Stimulated activated effector memory CD8-positive, alpha-beta T cell treated with anti-CD3 and anti-CD28 coated beads, Interleukin-12 subunit alpha, Interleukin-12 subunit beta, amount 100 ng/mL, for 72 hours (primary cell): ENCODE measurements around the gene SPRN.
"Not testable (repeated sequence)": the region's sequence is repeated elsewhere in the genome, so short reads cannot be mapped to it uniquely, and the experiment has no call there.

ENCODE experiments used
- ATAC-seq: fragments of 150-1000 bp; cut with Tn5 transposase; 2 replicates; pipeline ENCODE4 v1.10.0; 2021
- DNase-seq, 2 donors: peaks; one replicate each; pipeline ENCODE4 v3.0.0; 2021 to 2022; ENCODE audit warnings: low spot score in 2 of 2
- H3K27ac Mint-ChIP-seq: one replicate; pipeline ENCODE4 v1.8.0; 2022; ENCODE audit warnings: mild to moderate bottlenecking, mixed read lengths
- H3K36me3 Mint-ChIP-seq: one replicate; pipeline ENCODE4 v1.8.0; 2022; ENCODE audit warnings: mild to moderate bottlenecking, mixed read lengths
- H3K4me1 Mint-ChIP-seq: one replicate; pipeline ENCODE4 v1.8.0; 2022; ENCODE audit warnings: mixed read lengths
- H3K4me3 Mint-ChIP-seq: one replicate; pipeline ENCODE4 v1.8.0; 2022; ENCODE audit warnings: mild to moderate bottlenecking, mixed read lengths
- H3K9me3 Mint-ChIP-seq: one replicate; pipeline ENCODE4 v1.8.0; 2022; ENCODE audit warnings: mixed read lengths

SPRN gene

DNA sequence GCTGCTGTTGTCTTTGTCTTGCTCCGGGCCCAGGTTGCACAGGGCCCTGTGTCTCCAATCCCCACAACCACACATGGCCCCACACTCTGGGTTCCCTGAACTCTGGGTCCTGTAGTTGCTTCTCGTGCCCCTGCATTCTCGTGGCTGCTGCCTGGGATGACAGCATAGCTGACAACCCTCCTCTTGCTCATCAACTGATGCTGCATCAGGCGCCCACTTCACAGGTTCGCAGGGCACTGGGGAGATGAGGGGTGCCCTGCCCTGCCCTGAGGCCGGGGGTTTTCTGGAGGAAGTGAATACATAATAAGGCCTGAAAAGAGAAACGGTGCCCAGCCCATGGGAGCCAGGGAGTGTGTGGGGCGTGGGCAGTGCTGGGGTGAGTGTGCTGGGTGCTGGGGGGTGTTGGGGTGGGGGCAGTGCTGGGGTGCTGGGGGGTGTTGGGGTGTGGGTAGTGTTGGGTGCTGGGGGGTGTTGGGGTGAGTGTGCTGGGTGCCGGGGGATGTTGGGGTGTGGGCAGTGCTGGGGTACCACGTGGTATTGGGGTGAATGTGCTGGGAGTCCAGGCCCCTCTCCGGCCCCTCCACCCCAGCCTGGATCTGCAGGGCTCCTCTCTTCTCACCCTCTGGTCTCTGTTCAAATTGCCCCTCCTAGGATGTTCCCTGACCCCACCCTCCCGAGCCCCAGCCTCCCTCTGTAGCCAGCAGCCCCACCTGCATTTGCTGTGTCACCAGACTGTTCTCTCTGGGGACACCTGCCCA lies 32.5 kb downstream of the SPRN start:
- peak; percentile 61 for ATAC-seq

DNA sequence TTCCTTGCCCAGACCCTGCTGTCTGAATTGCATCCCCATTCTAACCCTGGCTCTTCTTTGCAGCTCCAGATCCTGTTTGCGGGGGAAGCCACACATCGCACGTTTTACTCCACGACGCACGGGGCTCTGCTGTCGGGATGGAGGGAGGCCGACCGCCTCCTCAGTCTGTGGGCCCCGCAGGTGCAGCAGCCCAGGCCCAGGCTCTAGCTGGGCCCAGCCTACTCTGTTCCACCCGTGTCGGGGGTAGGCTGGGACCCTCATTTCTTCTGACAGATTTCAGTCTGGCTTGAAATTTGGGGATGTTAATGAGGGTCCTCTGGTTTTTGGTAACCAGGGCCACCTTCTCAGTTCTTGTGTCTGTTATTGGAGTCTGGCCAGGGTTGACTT lies 33.2 kb downstream of the SPRN start:
- Mint-ChIP-seq H3K9me3 (no peaks in the 10 kb centered on the region), H3K27ac (peak overlapping the region; percentile 93), H3K36me3 (peaks cover 29% of the 10 kb centered on the region), H3K4me3 (peak overlapping the region; percentile 94), H3K4me1 (peaks cover 50% of the 10 kb centered on the region)
- DNase-seq (peak in 1 of 2 donors; percentile 49), ATAC-seq (no peak)

More for the DNA sequence above, 32.5 kb downstream of the SPRN start:
- Mint-ChIP-seq H3K9me3 (no peaks in the 10 kb centered on the region), H3K4me3 (peak overlapping the region; percentile 94), H3K4me1 (peaks cover 53% of the 10 kb centered on the region), H3K27ac (peak overlapping the region; percentile 93), H3K36me3 (peaks cover 36% of the 10 kb centered on the region)
- peak in 1 of 2 donors; percentile 61 for DNase-seq

DNA sequence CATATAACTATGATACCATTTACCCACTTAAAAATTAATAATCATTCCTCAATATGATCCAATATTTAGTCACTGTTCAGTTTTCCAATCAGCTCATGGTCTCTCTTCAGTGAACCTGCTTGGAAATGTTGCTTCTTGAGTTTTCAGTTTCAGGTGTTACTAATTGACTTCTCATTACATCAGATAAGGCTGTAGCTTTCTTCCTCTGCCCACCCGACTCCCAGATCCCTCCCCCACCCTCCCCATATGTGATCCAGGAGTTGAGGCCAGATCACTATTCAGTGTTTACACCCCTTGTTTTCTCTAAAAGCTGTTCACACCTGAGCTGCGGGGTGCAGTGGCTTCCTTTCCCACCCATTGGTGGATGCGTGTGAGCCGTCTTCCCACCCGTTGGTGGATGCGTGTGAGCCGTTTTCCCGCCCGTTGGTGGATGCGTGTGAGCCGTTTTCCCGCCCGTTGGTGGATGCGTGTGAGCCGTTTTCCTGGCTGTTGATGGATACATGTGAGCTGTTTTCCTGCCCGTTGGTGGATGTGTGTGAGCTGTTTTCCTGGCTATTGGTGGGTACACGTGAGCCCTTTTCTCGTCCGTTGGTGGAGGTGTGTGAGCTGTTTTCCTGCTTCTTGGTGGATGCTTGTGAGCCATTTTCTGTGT lies 33.7 kb downstream of the SPRN start:
- Mint-ChIP-seq H3K27ac (peak overlapping the region; percentile 93), H3K4me1 (peaks cover 48% of the 10 kb centered on the region), H3K36me3 (peaks cover 27% of the 10 kb centered on the region), H3K4me3 (peak overlapping the region; percentile 94), H3K9me3 (no peaks in the 10 kb centered on the region)
- ATAC-seq (no peak), DNase-seq (peak in 1 of 2 donors; percentile 51)

DNA sequence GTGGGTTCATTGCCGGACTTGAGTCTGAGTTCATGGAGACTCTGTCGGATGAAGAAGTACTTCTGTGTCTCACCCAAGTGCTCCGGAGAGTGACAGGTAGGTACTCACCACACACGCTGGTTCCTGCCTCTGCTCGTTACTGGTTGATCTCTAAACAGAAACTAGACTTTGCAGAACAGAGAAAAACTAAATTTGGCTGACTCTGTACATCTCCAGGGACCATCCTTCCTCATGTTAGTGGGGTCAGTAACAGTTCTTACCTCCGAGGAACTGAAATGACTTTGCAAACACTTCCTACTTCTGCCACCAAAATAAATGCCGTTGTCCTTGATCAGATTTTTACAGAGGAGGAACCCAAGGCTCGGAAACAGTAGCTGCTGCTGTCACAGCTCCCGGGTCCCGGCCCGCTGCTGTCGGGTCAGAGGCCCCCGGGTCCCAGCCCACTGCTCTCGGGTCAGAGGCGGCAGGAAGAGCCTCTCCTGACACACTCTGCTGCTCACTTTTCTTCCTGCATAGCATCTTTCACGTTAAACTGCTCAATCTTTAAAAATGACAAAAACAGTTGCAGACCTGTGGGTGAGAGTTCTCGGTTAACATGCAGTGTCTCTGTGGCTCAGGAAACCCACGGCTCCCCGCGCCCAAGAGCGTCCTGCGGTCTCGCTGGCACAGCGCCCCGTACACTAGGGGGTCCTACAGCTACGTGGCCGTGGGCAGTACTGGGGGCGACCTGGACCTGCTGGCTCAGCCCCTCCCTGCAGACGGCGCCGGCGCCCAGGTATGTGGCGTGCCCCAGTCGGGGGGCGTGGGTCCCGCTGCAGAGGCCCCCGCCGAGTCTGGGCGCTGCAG lies 35.2 kb downstream of the SPRN start:
- peak; percentile 77 for ATAC-seq
- DNase-seq: peak in 1 of 2 donors; percentile 75
- H3K9me3 Mint-ChIP-seq: no peaks in the 10 kb centered on the region
- H3K4me3 Mint-ChIP-seq: peak overlapping the region; percentile 94
- peaks cover 37% of the 10 kb centered on the region for H3K4me1 Mint-ChIP-seq
- H3K36me3 Mint-ChIP-seq: peaks cover 16% of the 10 kb centered on the region
- H3K27ac Mint-ChIP-seq: peak overlapping the region; percentile 92

DNA sequence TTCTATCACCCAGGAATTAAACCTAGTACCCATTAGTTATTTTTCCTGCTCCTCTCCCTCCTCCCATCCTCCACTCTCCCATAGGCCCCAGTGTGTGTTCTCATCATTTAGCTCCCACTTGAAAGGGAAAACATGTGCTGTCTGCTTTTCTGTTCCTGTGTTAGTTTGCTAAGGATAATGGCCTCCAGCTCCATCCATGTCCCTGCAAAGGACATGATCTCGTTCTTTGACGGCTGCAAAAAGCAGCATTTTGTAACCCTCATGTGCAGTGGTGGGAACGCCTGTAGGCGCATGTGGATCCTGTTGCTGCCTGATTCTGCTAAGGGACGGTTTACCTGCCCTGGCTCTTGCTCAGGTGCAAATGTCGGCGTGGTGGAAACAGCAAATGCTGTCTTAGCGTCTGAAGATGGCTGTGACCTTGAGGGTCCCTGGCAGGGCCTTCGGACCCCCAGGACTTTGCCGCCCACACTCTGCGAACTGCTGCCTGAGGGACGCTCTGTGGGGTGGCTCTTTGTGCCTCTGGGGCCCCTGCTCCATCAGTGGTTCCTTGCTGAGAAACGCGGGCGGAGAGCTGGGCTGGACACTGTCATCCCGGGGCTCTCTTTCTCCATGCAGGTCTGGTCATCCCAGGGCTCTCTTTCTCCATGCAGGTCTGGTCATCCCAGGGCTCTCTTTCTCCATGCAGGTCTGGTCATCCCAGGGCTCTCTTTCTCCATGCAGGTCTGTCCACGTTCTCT lies 36.0 kb downstream of the SPRN start:
- peaks cover 37% of the 10 kb centered on the region for H3K4me1 Mint-ChIP-seq
- peak overlapping the region; percentile 94 for H3K4me3 Mint-ChIP-seq
- H3K9me3 Mint-ChIP-seq: no peaks in the 10 kb centered on the region
- H3K36me3 Mint-ChIP-seq: peaks cover 19% of the 10 kb centered on the region
- ATAC-seq (no peak), DNase-seq (no peak)
- peak overlapping the region; percentile 92 for H3K27ac Mint-ChIP-seq

DNA sequence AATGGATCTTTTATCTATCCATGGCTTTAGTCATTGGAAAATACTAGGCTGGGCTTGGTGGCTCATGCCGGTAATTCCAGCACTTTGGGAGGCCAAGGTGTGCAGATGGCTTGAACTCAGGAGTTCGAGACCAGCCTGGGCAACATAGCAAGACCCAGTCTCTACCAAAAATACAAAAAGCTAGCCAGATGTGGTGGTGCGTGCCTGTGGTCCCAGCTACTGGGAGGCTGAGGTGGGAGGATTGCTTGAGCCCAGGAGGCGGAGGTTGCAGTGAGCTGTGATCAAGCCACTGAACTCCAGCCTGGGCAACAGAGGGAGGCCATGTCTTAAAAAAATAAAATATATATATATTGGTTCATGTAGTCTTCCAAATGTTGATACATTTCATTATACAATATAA lies 37.5 kb downstream of the SPRN start:
- H3K9me3 Mint-ChIP-seq, H3K4me3 Mint-ChIP-seq, ATAC-seq, H3K27ac Mint-ChIP-seq, DNase-seq: not testable (repeated sequence)
- peaks cover 35% of the 10 kb centered on the region for H3K4me1 Mint-ChIP-seq
- H3K36me3 Mint-ChIP-seq: peaks cover 19% of the 10 kb centered on the region

DNA sequence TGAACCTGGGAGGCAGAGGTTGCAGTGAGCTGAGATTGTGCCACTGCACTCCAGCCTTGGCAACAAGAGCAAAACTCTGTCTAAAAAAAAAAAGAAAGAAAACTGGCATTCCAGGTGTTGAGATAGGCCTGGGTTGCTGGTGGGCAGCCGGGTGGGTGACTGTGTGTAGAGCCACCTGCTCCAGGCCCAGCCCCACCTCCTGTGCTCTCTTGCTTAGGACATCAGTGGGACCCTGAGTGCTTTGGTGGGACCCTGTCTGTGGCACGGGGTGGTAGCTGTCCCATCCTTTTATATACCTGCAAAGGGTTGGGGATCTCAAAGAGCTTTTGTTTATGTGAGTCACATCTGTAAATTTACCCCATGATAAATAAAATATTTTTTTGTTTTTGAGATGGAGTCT lies 39.2 kb downstream of the SPRN start:
- peaks cover 17% of the 10 kb centered on the region for H3K4me1 Mint-ChIP-seq
- no peak overlapping the region for H3K4me3 Mint-ChIP-seq
- H3K9me3 Mint-ChIP-seq: no peaks in the 10 kb centered on the region
- no peak overlapping the region for H3K27ac Mint-ChIP-seq
- ATAC-seq (no peak), DNase-seq (no peak)
- H3K36me3 Mint-ChIP-seq: peaks cover 5% of the 10 kb centered on the region

DNA sequence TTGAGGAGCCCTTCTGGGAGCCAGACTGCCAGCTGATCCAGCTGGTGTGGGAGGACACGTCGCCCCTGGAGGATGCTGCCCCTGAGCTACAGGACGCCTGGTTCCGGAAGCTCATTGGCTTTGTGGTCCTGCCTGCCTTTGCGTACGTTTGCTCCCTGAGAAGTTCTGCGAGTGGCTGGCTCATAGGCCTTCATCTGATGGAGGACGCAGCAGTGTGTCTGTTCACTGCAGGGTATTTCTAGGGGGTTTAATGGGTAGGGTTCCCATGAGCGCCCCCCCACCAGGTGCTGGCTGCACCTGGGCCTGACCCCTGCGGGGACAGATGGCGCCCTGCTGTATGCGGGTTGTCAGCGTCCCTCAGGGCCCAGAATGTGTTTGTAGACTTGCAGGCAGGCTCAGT lies 40.4 kb downstream of the SPRN start:
- peaks cover 5% of the 10 kb centered on the region for H3K36me3 Mint-ChIP-seq
- DNase-seq (no peak), ATAC-seq (no peak)
- H3K4me3 Mint-ChIP-seq: no peak overlapping the region
- H3K4me1 Mint-ChIP-seq: peaks cover 11% of the 10 kb centered on the region
- H3K27ac Mint-ChIP-seq: no peak overlapping the region
- H3K9me3 Mint-ChIP-seq: no peaks in the 10 kb centered on the region

DNA sequence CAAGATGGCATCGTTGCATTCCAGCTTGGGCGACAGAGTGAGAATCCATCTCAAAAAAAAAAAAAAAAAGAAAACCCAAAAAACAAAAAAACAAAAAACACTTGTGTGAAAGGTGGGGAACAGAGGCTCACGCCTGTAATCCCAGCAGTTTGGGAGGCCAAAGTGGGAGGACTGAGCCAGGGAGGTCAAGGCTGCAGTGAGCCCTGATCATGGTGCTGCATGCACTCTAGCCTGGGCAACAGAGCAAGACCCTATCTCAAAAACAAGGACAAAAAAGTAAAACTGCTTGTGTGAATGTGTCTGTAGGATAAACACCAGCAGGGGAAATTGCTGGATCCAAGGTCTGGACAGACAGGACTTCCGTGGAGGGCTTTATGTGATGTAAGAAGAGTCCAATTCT lies 40.9 kb downstream of the SPRN start:
- no peaks in the 10 kb centered on the region for H3K9me3 Mint-ChIP-seq
- no peak overlapping the region for H3K4me3 Mint-ChIP-seq
- DNase-seq (no peak), ATAC-seq (no peak)
- peaks cover 5% of the 10 kb centered on the region for H3K36me3 Mint-ChIP-seq
- no peak overlapping the region for H3K27ac Mint-ChIP-seq
- peaks cover 6% of the 10 kb centered on the region for H3K4me1 Mint-ChIP-seq

DNA sequence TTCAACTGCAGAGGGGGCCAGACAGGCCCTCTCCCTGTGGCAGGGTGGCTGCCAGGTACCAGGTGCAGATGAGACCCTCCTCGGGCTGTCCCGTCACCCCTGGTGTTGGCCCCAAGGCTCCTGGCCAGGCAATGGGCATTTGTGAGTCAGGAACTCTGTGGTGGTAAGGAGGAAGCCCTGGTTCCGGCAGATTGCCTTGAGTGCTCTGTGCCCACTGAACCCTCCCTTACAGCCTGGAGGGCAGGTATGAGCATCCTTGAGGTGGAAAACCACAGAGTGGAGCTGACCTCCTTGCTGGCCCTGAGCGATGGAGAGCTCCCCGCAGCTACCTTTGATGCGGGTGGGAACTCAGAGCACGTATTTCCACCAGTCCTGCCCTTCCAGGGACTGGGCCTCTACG lies 43.4 kb downstream of the SPRN start:
- H3K4me1 Mint-ChIP-seq: peaks cover 9% of the 10 kb centered on the region
- H3K36me3 Mint-ChIP-seq: peaks cover 5% of the 10 kb centered on the region
- no peaks in the 10 kb centered on the region for H3K9me3 Mint-ChIP-seq
- peak overlapping the region; percentile 69 for H3K4me3 Mint-ChIP-seq
- no peak overlapping the region for H3K27ac Mint-ChIP-seq
- no peak for DNase-seq
- ATAC-seq: no peak

DNA sequence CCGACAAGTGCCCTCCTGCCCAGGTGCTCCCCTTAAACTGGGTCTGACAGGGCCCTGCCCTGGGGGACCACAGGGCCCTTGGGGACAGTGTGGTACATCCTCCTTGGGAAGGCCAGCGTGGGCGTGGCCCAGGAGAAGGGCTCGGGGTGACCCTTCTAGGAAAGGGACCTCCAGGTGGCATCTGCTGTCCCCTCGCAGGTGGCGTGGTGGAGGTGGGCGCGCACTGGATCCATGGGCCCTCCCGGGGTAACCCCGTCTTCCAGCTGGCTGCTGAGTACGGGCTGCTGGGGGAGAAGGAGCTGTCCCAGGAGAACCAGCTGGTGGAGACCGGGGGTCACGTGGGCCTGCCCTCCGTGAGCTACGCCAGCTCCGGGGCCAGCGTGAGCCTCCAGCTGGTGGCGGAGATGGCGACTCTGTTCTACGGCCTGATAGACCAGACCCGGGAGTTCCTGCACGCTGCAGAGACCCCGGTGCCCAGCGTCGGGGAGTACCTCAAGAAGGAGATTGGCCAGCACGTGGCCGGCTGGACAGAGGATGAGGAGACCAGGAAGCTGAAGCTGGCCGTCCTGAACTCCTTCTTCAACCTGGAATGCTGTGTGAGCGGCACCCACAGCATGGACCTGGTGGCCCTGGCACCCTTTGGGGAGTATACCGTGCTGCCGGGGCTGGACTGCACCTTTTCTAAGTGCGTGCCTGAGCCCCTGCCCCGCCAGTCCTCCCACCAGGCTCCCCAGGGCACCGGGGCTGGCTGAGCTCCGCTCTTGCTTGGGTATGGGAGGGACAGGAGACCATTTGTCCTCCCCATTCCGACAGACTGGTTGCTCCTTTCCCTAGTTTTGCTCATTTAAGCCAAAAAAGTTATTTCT lies 44.4 kb downstream of the SPRN start:
- DNase-seq: no peak
- Mint-ChIP-seq H3K27ac (no peak overlapping the region), H3K4me1 (peaks cover 9% of the 10 kb centered on the region), H3K9me3 (no peaks in the 10 kb centered on the region), H3K4me3 (peak overlapping the region; percentile 69), H3K36me3 (peaks cover 5% of the 10 kb centered on the region)
- ATAC-seq: no peak

DNA sequence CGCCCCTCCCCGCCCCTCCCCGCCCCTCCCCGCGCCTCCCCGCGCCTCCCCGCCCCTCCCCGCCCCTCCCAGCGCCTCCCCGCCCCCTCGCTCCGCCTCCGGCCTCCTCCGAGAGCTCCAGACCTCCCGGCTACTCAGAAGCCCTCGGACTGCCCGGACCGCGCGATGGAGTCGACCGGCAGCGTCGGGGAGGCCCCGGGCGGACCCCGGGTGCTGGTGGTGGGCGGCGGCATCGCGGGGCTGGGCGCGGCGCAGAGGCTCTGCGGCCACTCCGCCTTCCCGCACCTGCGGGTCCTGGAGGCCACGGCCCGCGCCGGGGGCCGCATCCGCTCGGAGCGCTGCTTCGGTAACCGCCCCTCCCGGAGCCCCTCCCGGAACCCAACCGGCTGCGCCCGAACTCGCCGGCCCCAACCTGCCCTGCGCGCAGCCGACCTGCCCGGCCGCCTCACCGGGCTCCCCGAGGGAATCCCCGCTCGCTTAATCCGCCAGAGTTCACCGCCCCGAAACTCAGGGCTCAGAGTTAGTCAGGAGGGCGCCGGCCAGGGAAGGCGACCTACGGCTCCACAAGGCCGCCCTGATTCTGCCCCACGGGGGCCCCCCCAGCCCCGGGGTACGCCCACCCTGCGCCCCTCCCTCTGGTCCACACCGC lies 45.1 kb downstream of the SPRN start, which contains the start of gene PAOX:
TSS of gene PAOX (plus strand) at position 111 of the 649 bp plus-strand sequence. CDS start at position 166, 55 bp downstream.
- H3K9me3 Mint-ChIP-seq: no peaks in the 10 kb centered on the region
- H3K4me1 Mint-ChIP-seq: peaks cover 9% of the 10 kb centered on the region
- H3K4me3 Mint-ChIP-seq: peak within 1 kb of the TSS; percentile 69
- DNase-seq (peak; percentile 63 to 84), ATAC-seq (peak; percentile 81)
- H3K36me3 Mint-ChIP-seq: peaks cover 3% of the 10 kb centered on the region
- no peak within 1 kb of the TSS for H3K27ac Mint-ChIP-seq

DNA sequence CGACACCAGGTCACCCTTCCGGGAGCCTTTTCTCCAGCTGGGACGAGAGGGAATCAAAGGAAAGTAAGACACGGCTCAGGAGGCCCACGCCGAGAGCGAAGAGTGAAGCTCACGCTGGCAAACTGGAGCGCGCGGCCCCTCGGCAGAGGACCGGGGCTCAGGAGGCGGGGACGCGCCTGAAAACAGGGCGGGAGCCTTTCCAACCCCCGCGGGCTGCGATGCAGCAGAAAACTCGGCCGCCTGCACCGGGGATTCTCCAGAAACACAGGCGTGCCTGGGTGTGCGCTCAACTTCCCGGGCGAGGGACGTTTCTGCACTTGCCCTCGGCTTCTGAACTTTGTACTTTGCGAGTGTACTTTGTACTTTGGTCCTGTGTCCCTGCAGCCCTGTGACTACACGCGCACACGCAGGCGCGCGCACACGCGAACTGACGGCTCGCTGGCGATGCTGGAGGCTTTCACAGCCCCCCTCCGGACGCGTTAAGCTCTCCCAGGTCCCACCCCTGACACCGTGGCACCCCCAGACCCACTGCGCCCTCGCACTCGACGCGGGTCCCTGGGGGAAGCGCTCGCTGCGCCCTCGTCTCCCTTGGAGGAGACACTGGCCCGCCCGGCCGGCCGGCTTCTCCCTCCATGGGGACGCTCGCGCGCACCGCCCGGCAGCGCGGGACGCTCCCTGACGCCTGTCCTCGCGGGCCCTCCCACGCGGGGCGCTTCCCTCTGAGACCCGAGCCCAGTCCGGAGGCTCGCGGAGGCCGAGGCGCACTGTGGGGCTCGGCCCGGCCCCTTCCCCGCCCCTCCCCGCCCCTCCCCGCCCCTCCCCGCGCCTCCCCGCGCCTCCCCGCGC lies 46.0 kb downstream of the SPRN start:
- peak; percentile 67 to 86 for DNase-seq
- no peaks in the 10 kb centered on the region for H3K36me3 Mint-ChIP-seq
- peak overlapping the region; percentile 69 for H3K4me3 Mint-ChIP-seq
- H3K4me1 Mint-ChIP-seq: peaks cover 15% of the 10 kb centered on the region
- H3K27ac Mint-ChIP-seq: no peak overlapping the region
- H3K9me3 Mint-ChIP-seq: no peaks in the 10 kb centered on the region
- peak; percentile 70 for ATAC-seq
